RWPE2 (cell line): ENCODE data around the gene PET100.

ENCODE experiments used
- ATAC-seq: fragments of 200-7000 bp; cut with Tn5 transposase; 3 replicates; pipeline ENCODE4 v1.9.1; 2021; ENCODE audit warnings: low read depth
- DNase-seq: peaks from one replicate; pipeline ENCODE4 v3.0.0-alpha.2; 2020; ENCODE audit warnings: low spot score
- H3K27ac ChIP-seq: fragments of 450-650 bp; 2 replicates; pipeline ENCODE4 v1.5.1; 2017; ENCODE audit warnings: mild to moderate bottlenecking; ENCODE audit not compliant: poor library complexity, severe bottlenecking
- H3K27me3 ChIP-seq: fragments of 250-450 bp; sonication (Bioruptor Pico); 2 replicates; pipeline ENCODE4 v1.5.1; 2021; ENCODE audit warnings: mild to moderate bottlenecking, moderate library complexity; ENCODE audit not compliant: insufficient read depth, poor library complexity, severe bottlenecking
- H3K36me3 ChIP-seq: fragments of 250-450 bp; sonication (Bioruptor Pico); 2 replicates; pipeline ENCODE4 v1.5.1; 2020; ENCODE audit warnings: low read depth, mild to moderate bottlenecking, moderate library complexity
- H3K4me1 ChIP-seq: fragments of 250-450 bp; sonication (Bioruptor Pico); 2 replicates; pipeline ENCODE4 v1.5.1; 2021; ENCODE audit warnings: mild to moderate bottlenecking, moderate library complexity; ENCODE audit not compliant: insufficient read depth, poor library complexity, severe bottlenecking
- H3K4me3 ChIP-seq: fragments of 250-450 bp; sonication (Bioruptor Pico); 2 replicates; pipeline ENCODE4 v1.5.1; 2021; ENCODE audit warnings: mild to moderate bottlenecking, moderate library complexity; ENCODE audit not compliant: severe bottlenecking
- H3K9me3 ChIP-seq: fragments of 250-450 bp; sonication (Bioruptor Pico); 2 replicates; pipeline ENCODE4 v1.5.1; 2021; ENCODE audit warnings: mild to moderate bottlenecking, moderate library complexity; ENCODE audit not compliant: severe bottlenecking
- CTCF ChIP-seq: fragments of 450-650 bp; IDR thresholded peaks from one replicate; pipeline ENCODE4 v1.5.1; 2017; ENCODE audit warnings: mild to moderate bottlenecking, moderate library complexity; ENCODE audit not compliant: poor library complexity, severe bottlenecking

The PET100 gene

DNA sequence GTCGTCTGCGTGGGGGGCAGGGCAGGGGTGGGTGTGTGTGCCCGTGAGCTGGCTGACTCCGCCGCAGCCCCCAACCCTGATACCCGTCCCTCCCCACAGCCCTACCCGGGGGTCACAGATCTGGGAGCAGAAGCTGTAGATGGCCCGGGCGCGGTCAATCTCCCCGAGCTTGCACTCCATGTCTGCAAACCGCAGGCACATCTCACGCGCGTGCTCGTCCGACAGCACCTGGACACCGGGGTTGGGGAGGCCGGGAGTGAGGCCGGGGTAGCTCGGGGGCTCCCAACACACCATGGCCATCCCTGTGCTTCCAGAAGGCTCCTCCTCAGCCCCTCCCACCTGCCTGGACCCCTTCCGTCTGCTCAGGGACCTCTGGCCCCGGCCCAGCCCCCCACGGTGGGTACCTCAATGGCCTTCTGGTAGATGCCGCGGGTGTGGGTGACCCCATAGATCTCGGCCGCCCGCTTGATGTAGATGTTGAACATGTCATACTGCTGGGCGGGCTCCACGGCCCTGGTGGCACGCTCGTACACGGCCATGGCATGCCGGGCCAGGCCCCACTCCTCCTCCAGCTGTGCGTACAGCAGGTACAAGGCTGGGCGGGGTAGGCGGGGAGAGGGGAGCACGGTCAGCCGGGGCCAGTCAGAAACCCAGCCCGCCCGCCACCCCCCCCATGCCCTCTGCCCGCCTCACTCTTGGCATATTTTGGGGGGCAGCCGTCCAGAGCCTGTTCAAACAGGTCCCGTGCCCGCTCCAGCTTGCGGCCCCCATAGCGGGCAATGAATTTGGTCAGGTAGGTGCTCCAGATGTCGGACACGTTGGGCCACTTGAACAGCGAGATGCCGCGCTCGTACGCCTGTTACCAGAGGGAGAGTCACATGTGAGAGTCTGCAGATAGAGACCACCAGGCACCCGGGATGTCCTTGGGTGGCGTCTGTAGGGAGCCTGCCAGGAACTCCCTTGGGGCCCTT, 8.9 kb upstream of the PET100 start:
- H3K4me3 ChIP-seq, result no peak overlapping the region
- ATAC-seq, result no peak
- peaks cover 28% of the 10 kb centered on the region for H3K36me3 ChIP-seq
- no peak for TF ChIP-seq CTCF
- H3K27ac ChIP-seq, result no peak overlapping the region
- H3K4me1 ChIP-seq, result no peaks in the 10 kb centered on the region
- H3K9me3 ChIP-seq, result no peaks in the 10 kb centered on the region
- H3K27me3 ChIP-seq, result no peaks in the 10 kb centered on the region
- DNase-seq, result no peak

DNA sequence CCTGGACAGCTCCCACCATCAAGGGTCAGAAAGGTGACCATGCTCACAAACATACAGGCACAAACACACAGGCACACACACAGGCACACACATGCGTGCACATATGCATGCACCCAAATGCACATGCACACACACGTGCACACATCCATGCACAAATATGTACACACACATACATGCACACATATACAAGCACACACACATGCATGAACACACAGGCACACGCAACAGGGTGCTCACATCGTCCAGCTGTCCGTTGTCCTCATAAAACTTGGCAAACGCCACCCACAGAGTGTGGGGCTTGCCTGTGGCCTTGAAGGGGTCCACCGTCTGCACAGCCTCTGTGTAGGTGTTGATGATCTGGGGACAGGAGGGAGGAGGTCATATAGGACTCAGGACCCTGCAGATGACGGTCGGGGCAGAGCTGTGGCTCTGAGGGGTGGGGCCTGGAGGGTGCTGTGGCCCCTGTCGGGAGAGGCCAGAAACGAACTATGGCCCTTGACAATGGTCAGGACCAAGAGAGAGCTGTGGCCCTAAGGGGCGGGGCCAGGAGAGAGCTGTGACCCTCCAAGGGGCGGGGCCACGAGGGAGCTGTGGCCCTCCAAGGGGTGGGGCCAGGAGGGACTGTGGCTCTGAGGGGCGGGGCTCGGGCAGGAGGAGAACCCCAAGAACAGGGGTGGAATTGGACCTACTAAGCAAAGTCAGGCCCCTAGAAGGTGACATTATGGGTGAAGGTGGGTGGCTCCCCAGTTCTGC, 6.5 kb upstream of the PET100 start:
- TF ChIP-seq CTCF, result no peak
- Histone ChIP-seq H3K9me3 (no peaks in the 10 kb centered on the region), H3K27ac (no peak overlapping the region), H3K4me3 (no peak overlapping the region), H3K27me3 (no peaks in the 10 kb centered on the region), H3K36me3 (peaks cover 47% of the 10 kb centered on the region), H3K4me1 (no peaks in the 10 kb centered on the region)
- DNase-seq (no peak), ATAC-seq (no peak)

GRCh38 chr19:7623725-7624603, 5.6 kb upstream of the PET100 start:
- no peak for DNase-seq
- H3K36me3 ChIP-seq, result peaks cover 47% of the 10 kb centered on the region
- H3K4me3 ChIP-seq, result no peak overlapping the region
- no peak overlapping the region for H3K27ac ChIP-seq
- ATAC-seq, result no peak
- H3K27me3 ChIP-seq, result no peaks in the 10 kb centered on the region
- H3K4me1 ChIP-seq, result no peaks in the 10 kb centered on the region
- no peak for TF ChIP-seq CTCF
- H3K9me3 ChIP-seq, result no peaks in the 10 kb centered on the region

- no peaks in the 10 kb centered on the region for H3K9me3 ChIP-seq
- H3K4me3 ChIP-seq, result no peak overlapping the region
- no peaks in the 10 kb centered on the region for H3K4me1 ChIP-seq
- peaks cover 46% of the 10 kb centered on the region for H3K36me3 ChIP-seq
- ATAC-seq, result no peak
- DNase-seq, result no peak
- TF ChIP-seq CTCF, result no peak
- no peak overlapping the region for H3K27ac ChIP-seq
- H3K27me3 ChIP-seq, result no peaks in the 10 kb centered on the region
These were observed 4.8 kb upstream of the PET100 start for GRCh38 chr19:7624810-7625209.
